Activated CD4-positive, CD25-positive, alpha-beta regulatory T cell treated with anti-CD3 and anti-CD28 coated beads, Interleukin-2, amount 50 U/mL, for 16 hours (primary cell): ENCODE results near the gene FBXL17.

Experiments used
- DNase-seq: peaks from one replicate; pipeline ENCODE4 v3.0.0-alpha.2; 2020; ENCODE audit warnings: low read depth, low spot score

The FBXL17 gene

GRCh38 chr5:107954254-107954653 is 427.6 kb downstream of the FBXL17 start:
- DNase-seq: no peak

GRCh38 chr5:107952450-107952849 is 429.4 kb downstream of the FBXL17 start:
- DNase-seq: no peak

GRCh38 chr5:107951309-107951708 is 430.6 kb downstream of the FBXL17 start:
- no peak for DNase-seq

GRCh38 chr5:107950776-107951175 is 431.1 kb downstream of the FBXL17 start:
- DNase-seq: no peak

GRCh38 chr5:107949688-107950341 is 432.1 kb downstream of the FBXL17 start:
- DNase-seq: no peak

- DNase-seq: no peak
Measured at GRCh38 chr5:107948377-107948776, 433.5 kb downstream of the FBXL17 start.

- DNase-seq: no peak
Measured at GRCh38 chr5:107945061-107945460, 436.8 kb downstream of the FBXL17 start.

GRCh38 chr5:107943923-107944322 is 438.0 kb downstream of the FBXL17 start:
- no peak for DNase-seq

GRCh38 chr5:107941036-107941435 is 440.9 kb downstream of the FBXL17 start:
- no peak for DNase-seq

GRCh38 chr5:107937651-107938355 is 444.1 kb downstream of the FBXL17 start:
- DNase-seq: no peak

- DNase-seq: no peak
Measured at GRCh38 chr5:107937204-107937603, 444.7 kb downstream of the FBXL17 start.

- DNase-seq: no peak
Measured at GRCh38 chr5:107936515-107936914, 445.4 kb downstream of the FBXL17 start.

- DNase-seq: no peak
Measured at GRCh38 chr5:107935645-107936044, 446.3 kb downstream of the FBXL17 start.

GRCh38 chr5:107933326-107933725 is 448.6 kb downstream of the FBXL17 start:
- DNase-seq: no peak

- no peak for DNase-seq
Measured at GRCh38 chr5:107930891-107931290, 451.0 kb downstream of the FBXL17 start.

GRCh38 chr5:107930092-107930491 is 451.8 kb downstream of the FBXL17 start:
- no peak for DNase-seq

GRCh38 chr5:107929080-107929479 is 452.8 kb downstream of the FBXL17 start:
- DNase-seq: no peak

- no peak for DNase-seq
Measured at GRCh38 chr5:107926121-107926520, 455.8 kb downstream of the FBXL17 start.

- DNase-seq: no peak
Measured at GRCh38 chr5:107925200-107925599, 456.7 kb downstream of the FBXL17 start.

- DNase-seq: no peak
Measured at GRCh38 chr5:107919969-107920368, 461.9 kb downstream of the FBXL17 start.

GRCh38 chr5:107919361-107919760 is 462.5 kb downstream of the FBXL17 start:
- DNase-seq: no peak

GRCh38 chr5:107917983-107918382 is 463.9 kb downstream of the FBXL17 start:
- no peak for DNase-seq
